Fibroblast of lung (primary cell): ENCODE data around the gene PLA1A.

Source experiments
- EZH2 ChIP-seq: IDR thresholded peaks from 2 replicates; pipeline ENCODE4 v1.5.1; 2012; ENCODE audit warnings: low read length, control low read depth, mild to moderate bottlenecking; ENCODE audit errors: missing control alignments
- TF ChIP-seq, protein P1 (sequence below), 2 donors: IDR thresholded peaks in 1 of 2; conservative IDR thresholded peaks in 1 of 2; 1 replicate in 1 of 2; 2 replicates in 1 of 2; pipeline ENCODE4 v1.5.1; 2011 to 2012; ENCODE audit warnings: low read length in 2 of 2, control low read depth in 1 of 2, inconsistent platforms in 1 of 2, low read depth in 1 of 2, mild to moderate bottlenecking in 1 of 2

DNA sequence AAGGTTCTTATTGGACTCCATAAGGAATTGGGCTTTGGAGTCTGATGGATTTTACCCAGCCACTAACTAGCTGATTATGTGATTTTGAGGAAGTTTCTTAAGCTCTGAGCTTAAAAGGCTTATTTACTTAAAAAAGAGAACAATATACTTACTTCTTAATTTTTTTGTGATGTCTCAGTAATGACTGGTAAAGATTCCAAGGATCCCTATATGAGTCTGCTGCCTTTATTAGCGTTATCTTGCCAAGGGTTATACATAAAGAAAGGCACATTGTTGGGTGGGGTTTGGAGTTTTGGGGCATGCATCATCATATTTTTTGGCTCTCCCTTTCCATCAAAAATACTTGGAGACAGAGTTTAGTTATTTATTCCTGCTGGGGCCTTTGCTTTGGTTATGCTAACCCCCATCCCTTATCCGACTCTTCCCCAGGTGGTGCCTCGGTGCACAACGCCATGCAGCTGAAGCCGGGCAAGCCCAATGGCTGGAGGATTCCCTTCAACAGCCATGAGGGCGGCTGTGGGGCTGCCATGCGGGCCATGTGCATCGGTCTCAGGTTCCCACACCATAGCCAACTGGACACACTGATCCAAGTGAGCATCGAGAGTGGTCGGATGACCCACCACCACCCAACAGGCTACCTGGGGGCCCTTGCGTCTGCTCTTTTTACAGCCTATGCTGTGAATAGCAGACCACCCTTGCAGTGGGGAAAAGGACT lies 11.7 kb upstream of the PLA1A start:
- TF ChIP-seq EZH2 = no peak
- TF ChIP-seq, protein P1, sequence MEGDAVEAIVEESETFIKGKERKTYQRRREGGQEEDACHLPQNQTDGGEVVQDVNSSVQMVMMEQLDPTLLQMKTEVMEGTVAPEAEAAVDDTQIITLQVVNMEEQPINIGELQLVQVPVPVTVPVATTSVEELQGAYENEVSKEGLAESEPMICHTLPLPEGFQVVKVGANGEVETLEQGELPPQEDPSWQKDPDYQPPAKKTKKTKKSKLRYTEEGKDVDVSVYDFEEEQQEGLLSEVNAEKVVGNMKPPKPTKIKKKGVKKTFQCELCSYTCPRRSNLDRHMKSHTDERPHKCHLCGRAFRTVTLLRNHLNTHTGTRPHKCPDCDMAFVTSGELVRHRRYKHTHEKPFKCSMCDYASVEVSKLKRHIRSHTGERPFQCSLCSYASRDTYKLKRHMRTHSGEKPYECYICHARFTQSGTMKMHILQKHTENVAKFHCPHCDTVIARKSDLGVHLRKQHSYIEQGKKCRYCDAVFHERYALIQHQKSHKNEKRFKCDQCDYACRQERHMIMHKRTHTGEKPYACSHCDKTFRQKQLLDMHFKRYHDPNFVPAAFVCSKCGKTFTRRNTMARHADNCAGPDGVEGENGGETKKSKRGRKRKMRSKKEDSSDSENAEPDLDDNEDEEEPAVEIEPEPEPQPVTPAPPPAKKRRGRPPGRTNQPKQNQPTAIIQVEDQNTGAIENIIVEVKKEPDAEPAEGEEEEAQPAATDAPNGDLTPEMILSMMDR (conservative IDR thresholded peaks at IDR 0.05 in 1 of 2, IDR thresholded peaks at IDR 0.05 in 1 of 2; ENCODE audit: low read depth in 1 of 2, low read length in 2 of 2) = no peak
